A673 (cell line): Measurements from ENCODE around the gene IL36B. TPM values are rescaled to one million over a fixed set of nuclear protein-coding genes. Genes with fewer than 3 reads are reported as not detected.

Source experiments
- BruUV-seq: library from RNA; stranded (reverse); fragments of 400-500 nt; replicated peaks from 2 replicates; lab custom pipeline; 2021; lab: Mats Ljungman, UMichigan
- CTCF ChIA-PET: fragments of 300-600 bp; sonication (Branson Sonifier 250); formaldehyde crosslinking; loops from one replicate; lab custom pipeline; 2022; ENCODE audit warnings: antibody characterized with exemption; lab: Charles Lee
- POLR2A ChIA-PET: fragments of 300-600 bp; sonication (Branson Sonifier 250); formaldehyde crosslinking; loops from one replicate; lab custom pipeline; 2022; ENCODE audit warnings: antibody characterized with exemption; ENCODE audit not compliant: low non-redundant PET; lab: Charles Lee
- DNase-seq: peaks from one replicate; pipeline ENCODE4 v3.0.0-alpha.2; 2015; ENCODE audit warnings: low spot score
- H3K27ac ChIP-seq: fragments of 200-600 bp; sonication (generic); 2 replicates; pipeline ENCODE4 v1.5.1; 2016; ENCODE audit warnings: mixed run types, low read depth, mild to moderate bottlenecking, mixed read lengths, antibody characterized with exemption, low read length; ENCODE audit not compliant: poor library complexity, severe bottlenecking
- H3K27me3 ChIP-seq: fragments of 200-600 bp; sonication (generic); replicated peaks from 2 replicates; pipeline ENCODE4 v1.6.1; 2017; ENCODE audit warnings: mixed run types, low read depth, mild to moderate bottlenecking, mixed read lengths, antibody characterized with exemption, low read length; ENCODE audit not compliant: insufficient read depth, poor library complexity
- H3K36me3 ChIP-seq: fragments of 200-600 bp; sonication (generic); 2 replicates; pipeline ENCODE4 v1.6.1; 2016; ENCODE audit warnings: mixed run types, mild to moderate bottlenecking, mixed read lengths, antibody characterized with exemption, low read length; ENCODE audit not compliant: insufficient read depth, poor library complexity, severe bottlenecking
- H3K4me1 ChIP-seq: fragments of 200-600 bp; sonication (generic); 2 replicates; pipeline ENCODE4 v1.6.1; 2017; ENCODE audit warnings: mixed run types, mild to moderate bottlenecking, mixed read lengths, antibody characterized with exemption, low read length; ENCODE audit not compliant: insufficient read depth, poor library complexity, severe bottlenecking
- H3K4me3 ChIP-seq: fragments of 200-600 bp; sonication (generic); 2 replicates; pipeline ENCODE4 v1.5.1; 2016; ENCODE audit warnings: low read depth, mixed run types, mild to moderate bottlenecking, mixed read lengths, low read length; ENCODE audit not compliant: poor library complexity, severe bottlenecking
- H3K9me3 ChIP-seq: fragments of 200-600 bp; sonication (generic); 2 replicates; pipeline ENCODE4 v1.6.1; 2016; ENCODE audit warnings: mixed run types, low read depth, mild to moderate bottlenecking, mixed read lengths, antibody characterized with exemption, low read length; ENCODE audit not compliant: poor library complexity, severe bottlenecking
- EZH2 ChIP-seq: fragments of 200-600 bp; sonication (generic); IDR thresholded peaks from 2 replicates; pipeline ENCODE4 v1.6.1; 2017; ENCODE audit warnings: borderline replicate concordance, low read depth, mild to moderate bottlenecking, mixed read lengths, antibody characterized with exemption, low read length; ENCODE audit not compliant: poor library complexity, severe bottlenecking
- intact Hi-C: fragments of 100-400 bp; cut with micrococcal nuclease; formaldehyde crosslinking; loops from one replicate; pipeline ENCODE4 v1.10.0; 2022; ENCODE audit not compliant: unreplicated experiment
- total RNA-seq: library from RNA; stranded (reverse); gene quantifications from 2 replicates; pipeline ENCODE4 v1.2.3, GENCODE V29; 2021
- TF ChIP-seq, protein P1 (sequence below): fragments of 300-800, 200-600 bp; sonication (generic); conservative IDR thresholded peaks from 2 replicates; pipeline ENCODE4 v1.5.1; 2017; ENCODE audit warnings: low read depth, mild to moderate bottlenecking, antibody characterized with exemption, low read length, moderate library complexity, mixed read lengths

Gene IL36B
- total RNA-seq, 1 experiment from 2014 or later = not detected

GRCh38 chr2:113061896-113062770, 9.5 kb upstream of the IL36B start:
- Histone ChIP-seq H3K36me3 (no peaks in the 10 kb centered on the region), H3K4me1 (no peaks in the 10 kb centered on the region), H3K27me3 (peaks cover 6% of the 10 kb centered on the region), H3K4me3 (no peak overlapping the region), H3K9me3 (no peaks in the 10 kb centered on the region), H3K27ac (no peak overlapping the region)
- POLR2A ChIA-PET = no interaction called here
- CTCF ChIA-PET = no interaction called here
- no peak for DNase-seq
- TF ChIP-seq, protein P1, sequence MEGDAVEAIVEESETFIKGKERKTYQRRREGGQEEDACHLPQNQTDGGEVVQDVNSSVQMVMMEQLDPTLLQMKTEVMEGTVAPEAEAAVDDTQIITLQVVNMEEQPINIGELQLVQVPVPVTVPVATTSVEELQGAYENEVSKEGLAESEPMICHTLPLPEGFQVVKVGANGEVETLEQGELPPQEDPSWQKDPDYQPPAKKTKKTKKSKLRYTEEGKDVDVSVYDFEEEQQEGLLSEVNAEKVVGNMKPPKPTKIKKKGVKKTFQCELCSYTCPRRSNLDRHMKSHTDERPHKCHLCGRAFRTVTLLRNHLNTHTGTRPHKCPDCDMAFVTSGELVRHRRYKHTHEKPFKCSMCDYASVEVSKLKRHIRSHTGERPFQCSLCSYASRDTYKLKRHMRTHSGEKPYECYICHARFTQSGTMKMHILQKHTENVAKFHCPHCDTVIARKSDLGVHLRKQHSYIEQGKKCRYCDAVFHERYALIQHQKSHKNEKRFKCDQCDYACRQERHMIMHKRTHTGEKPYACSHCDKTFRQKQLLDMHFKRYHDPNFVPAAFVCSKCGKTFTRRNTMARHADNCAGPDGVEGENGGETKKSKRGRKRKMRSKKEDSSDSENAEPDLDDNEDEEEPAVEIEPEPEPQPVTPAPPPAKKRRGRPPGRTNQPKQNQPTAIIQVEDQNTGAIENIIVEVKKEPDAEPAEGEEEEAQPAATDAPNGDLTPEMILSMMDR = no peak
- TF ChIP-seq EZH2 = no peak
- intact Hi-C loops = no loop called here
- no TSS peak for BruUV-seq

- no TSS peak for BruUV-seq
- H3K27me3 ChIP-seq = peaks cover 6% of the 10 kb centered on the region
- H3K36me3 ChIP-seq = no peaks in the 10 kb centered on the region
- TF ChIP-seq, protein P1 = no peak
- no peak for TF ChIP-seq EZH2
- H3K9me3 ChIP-seq = no peaks in the 10 kb centered on the region
- no peaks in the 10 kb centered on the region for H3K4me1 ChIP-seq
- CTCF ChIA-PET = no interaction called here
- DNase-seq = no peak
- intact Hi-C loops = no loop called here
- H3K4me3 ChIP-seq = no peak overlapping the region
- H3K27ac ChIP-seq = no peak overlapping the region
- POLR2A ChIA-PET = no interaction called here
Observed at GRCh38 chr2:113061241-113061640, 8.6 kb upstream of the IL36B start.

- POLR2A ChIA-PET = no interaction called here
- CTCF ChIA-PET = no interaction called here
Observed at GRCh38 chr2:113060796-113061195, 8.1 kb upstream of the IL36B start.

More at GRCh38 chr2:113060796-113061195, 8.1 kb upstream of the IL36B start:
- no TSS peak for BruUV-seq
- H3K27me3 ChIP-seq = peaks cover 6% of the 10 kb centered on the region
- no peaks in the 10 kb centered on the region for H3K36me3 ChIP-seq
- no peaks in the 10 kb centered on the region for H3K9me3 ChIP-seq
- H3K4me3 ChIP-seq = no peak overlapping the region
- no peak overlapping the region for H3K27ac ChIP-seq
- no peaks in the 10 kb centered on the region for H3K4me1 ChIP-seq
- intact Hi-C loops = no loop called here
- TF ChIP-seq, protein P1 = no peak
- no peak for TF ChIP-seq EZH2
- DNase-seq = no peak
